Esophagus (tissue), 2 donors: ENCODE results near the gene RASA3. TPM values are rescaled to one million over a fixed set of nuclear protein-coding genes. Genes with fewer than 3 reads are reported as not detected.

Source experiments
- H3K27ac ChIP-seq, 2 donors: one replicate each; pipeline ENCODE4 v1.5.1; 2013; ENCODE audit warnings: low read depth in 2 of 2, mild to moderate bottlenecking in 2 of 2, inconsistent platforms in 1 of 2, low read length in 1 of 2, moderate library complexity in 1 of 2
- H3K27me3 ChIP-seq, 2 donors: one replicate each; pipeline ENCODE4 v1.6.1; 2013; ENCODE audit warnings: low read length in 2 of 2, control low read depth in 1 of 2, mild to moderate bottlenecking in 1 of 2; ENCODE audit not compliant: insufficient read depth in 2 of 2, control insufficient read depth in 1 of 2
- H3K36me3 ChIP-seq, 2 donors: one replicate each; pipeline ENCODE4 v1.6.1; 2013; ENCODE audit warnings: low read length in 1 of 2; ENCODE audit not compliant: control insufficient read depth in 2 of 2, insufficient read depth in 2 of 2
- H3K4me1 ChIP-seq, 2 donors: one replicate each; pipeline ENCODE4 v1.6.1; 2013; ENCODE audit warnings: low read length in 1 of 2; ENCODE audit not compliant: control insufficient read depth in 2 of 2, insufficient read depth in 2 of 2
- H3K4me3 ChIP-seq, 2 donors: one replicate each; pipeline ENCODE4 v1.5.1; 2013; ENCODE audit warnings: low read length in 2 of 2, mild to moderate bottlenecking in 2 of 2, low read depth in 1 of 2, moderate library complexity in 1 of 2
- H3K9me3 ChIP-seq, 2 donors: one replicate each; pipeline ENCODE4 v1.6.1; 2013; ENCODE audit warnings: mild to moderate bottlenecking in 2 of 2, low read depth in 1 of 2, low read length in 1 of 2, moderate library complexity in 1 of 2; ENCODE audit not compliant: control insufficient read depth in 2 of 2, insufficient read depth in 1 of 2
- WGBS, 2 donors: extraction: QIAGEN DNeasy Blood & Tissue Kit; methylation state at CpG; one replicate each; pipeline ENCODE4 v1.1.7; 2013; 5-methylcytosine and 5-hydroxymethylcytosine counted together
- polyA plus RNA-seq, 2 donors: library from polyadenylated mRNA; stranded (reverse); fragments of 200-250 nt; gene quantifications; one replicate each; pipeline ENCODE4 v1.2.3, GENCODE V29; 2013
- donor health status: healthy with polysubstance abuse.
- donor health status: Bipolar disorder and iron deficiency.

The RASA3 gene
- polyA plus RNA-seq, 2 donors = 1.5 to 1.8 TPM

DNA sequence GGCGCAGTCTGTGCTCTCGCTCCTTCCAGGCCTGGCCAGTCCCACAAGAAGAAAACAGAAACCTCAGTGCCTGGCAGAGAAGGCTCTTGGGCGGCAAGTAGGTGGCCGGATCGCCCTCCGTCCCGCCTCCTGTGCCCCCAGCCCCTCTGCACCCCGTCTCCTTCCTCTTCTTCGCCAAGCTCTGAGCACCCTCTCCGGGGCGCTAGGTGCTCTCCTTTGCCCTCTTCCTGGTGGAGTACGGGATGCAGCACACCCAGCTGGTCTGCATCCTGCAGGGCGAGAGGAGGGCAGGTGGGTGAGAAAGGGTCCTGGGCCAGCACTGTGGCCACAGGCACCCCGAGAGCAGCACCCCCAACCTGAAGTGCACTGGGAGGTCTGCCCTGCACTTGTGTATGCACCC is 175.9 kb downstream of the RASA3 start:
- H3K36me3 ChIP-seq = no peaks in the 10 kb centered on the region
- 89 to 93% methylated on average over 14 of the region's 14 CpGs for WGBS, 2 donors
- no peaks in the 10 kb centered on the region for H3K4me1 ChIP-seq
- H3K4me3 ChIP-seq = no peak overlapping the region
- H3K27ac ChIP-seq = no peak overlapping the region
- H3K9me3 ChIP-seq = peaks cover 0 to 14% of the 10 kb centered on the region in 2 donors
- H3K27me3 ChIP-seq = no peaks in the 10 kb centered on the region

DNA sequence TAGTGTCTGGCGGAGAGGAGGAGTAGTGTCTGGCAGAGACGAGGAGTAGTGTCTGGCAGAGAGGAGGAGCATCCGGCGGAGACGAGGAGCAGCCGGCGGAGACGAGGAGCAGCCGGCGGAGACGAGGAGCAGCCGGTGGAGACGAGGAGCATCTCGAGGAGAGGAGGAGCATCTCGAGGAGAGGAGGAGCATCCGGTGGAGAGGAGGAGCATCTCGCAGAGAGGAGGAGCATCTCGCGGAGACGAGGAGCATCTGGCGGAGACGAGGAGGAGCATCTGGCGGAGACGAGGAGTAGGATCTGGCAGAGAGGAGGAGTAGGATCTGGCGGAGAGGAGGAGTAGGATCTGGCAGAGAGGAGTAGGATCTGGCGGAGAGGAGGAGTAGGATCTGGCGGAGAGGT is 176.7 kb downstream of the RASA3 start:
- peaks cover 0 to 15% of the 10 kb centered on the region in 2 donors for H3K9me3 ChIP-seq
- H3K4me3 ChIP-seq = no peak overlapping the region
- no peaks in the 10 kb centered on the region for H3K27me3 ChIP-seq
- whole genome bisulfite sequencing, 2 donors = 93 to 97% methylated on average over 27 of the region's 27 CpGs
- H3K4me1 ChIP-seq = no peaks in the 10 kb centered on the region
- no peak overlapping the region for H3K27ac ChIP-seq
- no peaks in the 10 kb centered on the region for H3K36me3 ChIP-seq

GRCh38 chr13:113955235-113955634 is 177.2 kb downstream of the RASA3 start:
- H3K4me3 ChIP-seq = no peak overlapping the region
- no peaks in the 10 kb centered on the region for H3K4me1 ChIP-seq
- H3K27ac ChIP-seq = no peak overlapping the region
- no peaks in the 10 kb centered on the region for H3K27me3 ChIP-seq
- no peaks in the 10 kb centered on the region for H3K36me3 ChIP-seq
- peaks cover 0 to 11% of the 10 kb centered on the region in 2 donors for H3K9me3 ChIP-seq
- 96 to 97% methylated on average over 29 of the region's 29 CpGs for WGBS, 2 donors

DNA sequence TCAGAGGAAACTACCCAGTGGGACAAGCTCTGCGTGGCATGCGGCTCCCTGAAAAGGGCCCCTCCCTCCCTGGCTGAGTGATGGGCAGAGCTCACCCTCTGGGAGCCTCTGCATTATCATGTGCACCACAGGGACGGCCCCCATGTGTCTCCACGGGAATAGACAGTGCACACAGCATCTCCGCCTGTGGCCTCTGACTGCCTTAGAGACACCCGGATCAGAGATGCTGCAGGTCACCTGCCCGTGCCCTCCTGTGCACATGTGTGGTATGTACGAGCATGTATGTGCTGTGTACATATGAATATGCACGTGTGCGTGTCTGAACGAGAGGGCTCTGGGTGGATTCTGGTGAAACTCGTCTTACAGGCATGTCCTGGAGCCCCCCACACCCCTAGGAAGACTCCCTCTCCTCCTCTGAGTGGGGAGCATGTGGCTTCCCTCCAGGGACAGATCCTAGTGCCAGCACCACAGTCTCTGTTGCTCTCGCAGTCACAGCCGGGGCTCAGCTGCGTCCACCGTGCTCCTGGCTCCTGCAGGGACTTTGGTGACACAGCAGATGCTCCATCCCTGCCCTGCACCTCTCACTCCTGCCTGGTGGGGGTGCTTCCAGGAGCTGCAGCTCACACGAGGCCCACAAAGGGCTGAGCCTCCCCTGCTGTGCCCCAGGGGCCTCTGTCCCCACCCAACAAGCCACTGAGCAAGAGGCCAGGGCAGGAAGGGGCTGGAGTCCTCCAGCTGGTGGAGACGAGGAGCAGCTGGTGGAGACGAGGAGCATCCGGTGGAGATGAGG is 178.2 kb downstream of the RASA3 start:
- H3K27me3 ChIP-seq = no peaks in the 10 kb centered on the region
- WGBS, 2 donors = 78 to 81% methylated on average over 20 of the region's 20 CpGs
- H3K4me3 ChIP-seq = no peak overlapping the region
- H3K9me3 ChIP-seq = peaks cover 0 to 11% of the 10 kb centered on the region in 2 donors
- H3K36me3 ChIP-seq = no peaks in the 10 kb centered on the region
- no peak overlapping the region for H3K27ac ChIP-seq
- H3K4me1 ChIP-seq = no peaks in the 10 kb centered on the region

- WGBS, 2 donors = 90 to 91% methylated on average over 16 of the region's 16 CpGs
- no peaks in the 10 kb centered on the region for H3K4me1 ChIP-seq
- no peaks in the 10 kb centered on the region for H3K27me3 ChIP-seq
- peaks cover 0 to 11% of the 10 kb centered on the region in 2 donors for H3K9me3 ChIP-seq
- H3K36me3 ChIP-seq = no peaks in the 10 kb centered on the region
- H3K4me3 ChIP-seq = no peak overlapping the region
- H3K27ac ChIP-seq = no peak overlapping the region
These were observed 178.9 kb downstream of the RASA3 start for GRCh38 chr13:113953561-113953960.

GRCh38 chr13:113952983-113953520 is 179.4 kb downstream of the RASA3 start:
- no peaks in the 10 kb centered on the region for H3K4me1 ChIP-seq
- WGBS, 2 donors = 83 to 84% methylated on average over 18 of the region's 18 CpGs
- peaks cover 0 to 11% of the 10 kb centered on the region in 2 donors for H3K9me3 ChIP-seq

GRCh38 chr13:113952151-113952982 is 180.1 kb downstream of the RASA3 start:
- H3K27me3 ChIP-seq = no peaks in the 10 kb centered on the region
- H3K27ac ChIP-seq = no peak overlapping the region
- H3K36me3 ChIP-seq = no peaks in the 10 kb centered on the region
- H3K4me1 ChIP-seq = no peaks in the 10 kb centered on the region
- peaks cover 0 to 11% of the 10 kb centered on the region in 2 donors for H3K9me3 ChIP-seq
- no peak overlapping the region for H3K4me3 ChIP-seq
- WGBS, 2 donors = 87 to 89% methylated on average over 36 to 42 of the region's 42 CpGs

More at GRCh38 chr13:113952983-113953520, 179.4 kb downstream of the RASA3 start:
- H3K4me3 ChIP-seq = no peak overlapping the region
- H3K27me3 ChIP-seq = no peaks in the 10 kb centered on the region
- H3K36me3 ChIP-seq = no peaks in the 10 kb centered on the region
- no peak overlapping the region for H3K27ac ChIP-seq

GRCh38 chr13:113951246-113951999 is 181.0 kb downstream of the RASA3 start:
- H3K4me3 ChIP-seq = no peak overlapping the region
- WGBS, 2 donors = 36 to 39% methylated on average over 42 of the region's 42 CpGs

More at GRCh38 chr13:113951246-113951999, 181.0 kb downstream of the RASA3 start:
- Histone ChIP-seq H3K9me3 (peaks cover 0 to 11% of the 10 kb centered on the region in 2 donors), H3K27me3 (no peaks in the 10 kb centered on the region), H3K27ac (no peak overlapping the region), H3K36me3 (no peaks in the 10 kb centered on the region), H3K4me1 (peaks cover 0 to 2% of the 10 kb centered on the region in 2 donors)
